Activated naive CD8-positive, alpha-beta T cell treated with anti-CD3 and anti-CD28 coated beads, Interleukin-2, amount 50 U/mL, for 24 hours (primary cell): ENCODE data around the gene TBC1D7.
A peak's percentile ranks its signal among the peaks of the same experiment; 100 is the strongest.

Source experiments
- ATAC-seq: fragments of 150-1000 bp; cut with Tn5 transposase; one replicate; pipeline ENCODE4 v1.10.0; 2021
- DNase-seq: peaks from one replicate; pipeline ENCODE4 v3.0.0; 2021
- H3K27ac Mint-ChIP-seq: one replicate; pipeline ENCODE4 v1.8.0; 2021; ENCODE audit warnings: mild to moderate bottlenecking, mixed read lengths
- H3K27me3 Mint-ChIP-seq: one replicate; pipeline ENCODE4 v1.8.0; 2021; ENCODE audit warnings: mixed read lengths
- H3K36me3 Mint-ChIP-seq: one replicate; pipeline ENCODE4 v1.8.0; 2021; ENCODE audit warnings: low read depth, mixed read lengths
- H3K4me1 Mint-ChIP-seq: one replicate; pipeline ENCODE4 v1.8.0; 2021; ENCODE audit warnings: mixed read lengths
- H3K4me3 Mint-ChIP-seq: one replicate; pipeline ENCODE4 v1.8.0; 2021; ENCODE audit warnings: mild to moderate bottlenecking, moderate library complexity, mixed read lengths
- H3K9me3 Mint-ChIP-seq: one replicate; pipeline ENCODE4 v1.8.0; 2021; ENCODE audit warnings: mixed read lengths

TBC1D7 gene

GRCh38 chr6:13263669-13264068 is 64.7 kb downstream of the TBC1D7 start:
- Mint-ChIP-seq H3K9me3 (no peaks in the 10 kb centered on the region), H3K4me1 (peaks cover 31% of the 10 kb centered on the region), H3K4me3 (no peak overlapping the region), H3K27ac (no peak overlapping the region), H3K36me3 (peaks cover 5% of the 10 kb centered on the region), H3K27me3 (no peaks in the 10 kb centered on the region)
- ATAC-seq, result no peak
- no peak for DNase-seq

- no peak for ATAC-seq
- Mint-ChIP-seq H3K9me3 (no peaks in the 10 kb centered on the region), H3K27ac (no peak overlapping the region), H3K4me1 (peaks cover 31% of the 10 kb centered on the region), H3K27me3 (no peaks in the 10 kb centered on the region), H3K4me3 (no peak overlapping the region), H3K36me3 (peaks cover 5% of the 10 kb centered on the region)
- DNase-seq, result no peak
Observed at GRCh38 chr6:13262302-13263230, 65.8 kb downstream of the TBC1D7 start.

- H3K36me3 Mint-ChIP-seq, result no peaks in the 10 kb centered on the region
- ATAC-seq (peak; percentile 51), DNase-seq (no peak)
- no peaks in the 10 kb centered on the region for H3K27me3 Mint-ChIP-seq
- no peak overlapping the region for H3K27ac Mint-ChIP-seq
- H3K4me3 Mint-ChIP-seq, result no peak overlapping the region
- H3K9me3 Mint-ChIP-seq, result no peaks in the 10 kb centered on the region
- H3K4me1 Mint-ChIP-seq, result peaks cover 25% of the 10 kb centered on the region
Observed at GRCh38 chr6:13261464-13261994, 66.8 kb downstream of the TBC1D7 start.

- Mint-ChIP-seq H3K4me3 (no peak overlapping the region), H3K27ac (no peak overlapping the region), H3K36me3 (no peaks in the 10 kb centered on the region), H3K4me1 (peaks cover 27% of the 10 kb centered on the region), H3K9me3 (no peaks in the 10 kb centered on the region), H3K27me3 (no peaks in the 10 kb centered on the region)
- DNase-seq, result no peak
- no peak for ATAC-seq
Observed at GRCh38 chr6:13260831-13261230, 67.5 kb downstream of the TBC1D7 start.

GRCh38 chr6:13260101-13260598 is 68.2 kb downstream of the TBC1D7 start:
- no peak for DNase-seq
- no peaks in the 10 kb centered on the region for H3K27me3 Mint-ChIP-seq
- no peak overlapping the region for H3K4me3 Mint-ChIP-seq
- H3K4me1 Mint-ChIP-seq, result peaks cover 27% of the 10 kb centered on the region
- ATAC-seq, result no peak
- H3K36me3 Mint-ChIP-seq, result no peaks in the 10 kb centered on the region
- H3K27ac Mint-ChIP-seq, result no peak overlapping the region
- no peaks in the 10 kb centered on the region for H3K9me3 Mint-ChIP-seq

- ATAC-seq, result no peak
Observed at GRCh38 chr6:13259393-13259792, 68.9 kb downstream of the TBC1D7 start.

GRCh38 chr6:13256266-13257001 is 71.9 kb downstream of the TBC1D7 start:
- no peak for DNase-seq
- H3K4me3 Mint-ChIP-seq, result no peak overlapping the region
- no peaks in the 10 kb centered on the region for H3K27me3 Mint-ChIP-seq
- H3K27ac Mint-ChIP-seq, result no peak overlapping the region
- peaks cover 17% of the 10 kb centered on the region for H3K4me1 Mint-ChIP-seq
- H3K9me3 Mint-ChIP-seq, result no peaks in the 10 kb centered on the region
- ATAC-seq, result no peak
- no peaks in the 10 kb centered on the region for H3K36me3 Mint-ChIP-seq

More at GRCh38 chr6:13259393-13259792, 68.9 kb downstream of the TBC1D7 start:
- no peak for DNase-seq
- Mint-ChIP-seq H3K4me1 (peaks cover 27% of the 10 kb centered on the region), H3K27ac (no peak overlapping the region), H3K36me3 (no peaks in the 10 kb centered on the region), H3K9me3 (no peaks in the 10 kb centered on the region), H3K27me3 (no peaks in the 10 kb centered on the region), H3K4me3 (no peak overlapping the region)
